Measurements from ENCODE around the gene ENTPD7. TPM values are rescaled to one million over a fixed set of nuclear protein-coding genes. Genes with fewer than 3 reads are reported as not detected.

The ENTPD7 gene
- total and polyA plus RNA-seq, 9 of the 15 experiments (the other 6 are each of a cell fraction or from before 2014, with no cell fraction given) = 1.4 to 13.9 (median 8.5) TPM

DNA sequence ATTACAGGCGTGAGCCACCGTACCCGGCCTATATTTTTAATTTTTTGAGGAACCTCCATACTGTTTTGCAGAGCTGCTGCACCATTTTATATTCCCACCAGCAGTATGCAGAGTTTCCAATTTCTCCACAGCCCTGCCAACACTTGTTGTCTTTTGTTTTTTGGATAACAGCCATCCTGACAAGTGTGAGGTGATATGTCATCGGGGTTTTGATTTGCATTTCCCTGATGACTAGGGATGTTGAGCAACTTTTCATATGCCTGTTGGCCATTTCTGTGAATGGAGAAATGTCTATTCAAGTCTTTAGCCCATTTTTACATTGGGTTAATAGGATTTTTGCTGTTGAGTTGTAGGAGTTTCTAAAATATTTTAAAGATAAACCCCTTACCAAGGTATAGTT is 22.2 kb downstream of the ENTPD7 start:
- in situ Hi-C loops (cut with MboI) = no loop called here
- intact Hi-C loops (cut with micrococcal nuclease) = no loop called here
- Histone ChIP-seq H2AFZ (ENCODE audit: low read depth, low read length) (no peak overlapping the region), H3K79me2 (ENCODE audit: control insufficient read depth, insufficient read depth, low read length) (no peaks in the 10 kb centered on the region), H3K4me2 (ENCODE audit: insufficient read depth, low read length) (no peak overlapping the region), H3K4me3 (no peak overlapping the region), H3K9me1 (ENCODE audit: control insufficient read depth, insufficient read depth, low read length) (no peaks in the 10 kb centered on the region), H3K4me1 (replicated peaks in 1 of 2; ENCODE audit: control insufficient read depth in 2 of 2, insufficient read depth in 2 of 2, low read length in 2 of 2) (peaks cover 0 to 5% of the 10 kb centered on the region in 2 experiments; a peak in 2 of 5 replicates), H4K20me1 (replicated peaks; ENCODE audit: control insufficient read depth, insufficient read depth, low read length) (no peaks in the 10 kb centered on the region), H3K27ac (ENCODE audit: extremely low read depth, low read depth, low read length) (no peak overlapping the region), H3K9me3 (replicated peaks; ENCODE audit: control insufficient read depth, insufficient read depth, low read depth, low read length) (no peaks in the 10 kb centered on the region), H3K36me3 (ENCODE audit: control insufficient read depth, insufficient read depth, low read length) (peaks cover 4% of the 10 kb centered on the region; the same call in 2 of the 3 replicates), H3K27me3 (ENCODE audit: control insufficient read depth in 2 of 2, insufficient read depth in 2 of 2, low read length in 2 of 2) (no peaks in the 10 kb centered on the region), H3K9ac (ENCODE audit: insufficient read depth in 1 of 2, low read depth in 2 of 2, low read length in 2 of 2) (no peak overlapping the region)
- 79% methylated on average over 4 of the region's 4 CpGs for WGBS (ENCODE audit: insufficient coverage, low coverage, missing lambda C conversion rate)
- ATAC-seq (no peak), DNase-seq (ENCODE audit: extremely low read depth in 1 of 4, low spot score in 3 of 4) (no peak), FAIRE-seq (no peak)
- POLR2A ChIA-PET = interaction anchor here (0.6 kb wide), 1 partner anchor 164 kb away, joined by 4 read pairs; no protein-coding TSS in a partner anchor
- no TSS peak for BruUV-seq (replicated peaks)
- CTCF ChIA-PET (ENCODE audit: low intra/inter-chr PET ratio) = no interaction called here
- no peak for TF ChIP-seq BRF2 (IDR thresholded peaks at IDR 0.05; ENCODE audit: borderline replicate concordance, insufficient read depth, insufficient read length)
- TF ChIP-seq, protein P1, sequence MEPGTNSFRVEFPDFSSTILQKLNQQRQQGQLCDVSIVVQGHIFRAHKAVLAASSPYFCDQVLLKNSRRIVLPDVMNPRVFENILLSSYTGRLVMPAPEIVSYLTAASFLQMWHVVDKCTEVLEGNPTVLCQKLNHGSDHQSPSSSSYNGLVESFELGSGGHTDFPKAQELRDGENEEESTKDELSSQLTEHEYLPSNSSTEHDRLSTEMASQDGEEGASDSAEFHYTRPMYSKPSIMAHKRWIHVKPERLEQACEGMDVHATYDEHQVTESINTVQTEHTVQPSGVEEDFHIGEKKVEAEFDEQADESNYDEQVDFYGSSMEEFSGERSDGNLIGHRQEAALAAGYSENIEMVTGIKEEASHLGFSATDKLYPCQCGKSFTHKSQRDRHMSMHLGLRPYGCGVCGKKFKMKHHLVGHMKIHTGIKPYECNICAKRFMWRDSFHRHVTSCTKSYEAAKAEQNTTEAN (CRISPR knock-in tag; IDR thresholded peaks at IDR 0.05) = no peak
- TF ChIP-seq PTBP1 (IDR thresholded peaks at IDR 0.05; ENCODE audit: low read depth, low read length) = no peak
- peak; percentile 58 for TF ChIP-seq CEBPB (tag; IDR thresholded peaks at IDR 0.05)
- TF ChIP-seq CEBPG (CRISPR knock-in tag; IDR thresholded peaks at IDR 0.05) = no peak
- peak in 1 of 2 experiments; percentile 72; a peak in 3 of 4 replicates for TF ChIP-seq CEBPG (tag; conservative IDR thresholded peaks at IDR 0.05 in 1 of 2, IDR thresholded peaks at IDR 0.05 in 1 of 2)
- TF ChIP-seq ZBTB5 (IDR thresholded peaks at IDR 0.05) = no peak
- no peak for TF ChIP-seq BCL6 (CRISPR knock-in tag; IDR thresholded peaks at IDR 0.05)
- no peak for TF ChIP-seq RUNX1 (IDR thresholded peaks at IDR 0.05; ENCODE audit: low read depth)
- no peak for TF ChIP-seq ZNF785 (CRISPR knock-in tag; IDR thresholded peaks at IDR 0.05)
- no peak for TF ChIP-seq SIN3A (IDR thresholded peaks at IDR 0.05; ENCODE audit: borderline replicate concordance in 2 of 2, control insufficient read depth in 1 of 2, low read depth in 2 of 2, low read length in 2 of 2)
- TF ChIP-seq FOXO4 (CRISPR knock-in tag; IDR thresholded peaks at IDR 0.05) = no peak
- no peak for TF ChIP-seq PBX2 (CRISPR knock-in tag; IDR thresholded peaks at IDR 0.05; ENCODE audit: low read depth)
- peak; percentile 82 for TF ChIP-seq PBX2 (tag; conservative IDR thresholded peaks at IDR 0.05; ENCODE audit: low read depth)
